CD4-positive, alpha-beta T cell treated with Interferon gamma for 1 hour (primary cell): ENCODE measurements around the gene KRTAP19-7.

Experiments
- DNase-seq: peaks from one replicate; pipeline ENCODE4 v3.0.0-alpha.2; 2020

Gene KRTAP19-7

GRCh38 chr21:30561264-30561895, at the start of gene KRTAP19-7:
TSS of gene KRTAP19-7 (minus strand) at chr21:30561314. CDS start at chr21:30561289, 25 bp downstream.
- DNase-seq, result no peak

GRCh38 chr21:30605968-30606367, 44.9 kb upstream of the KRTAP19-7 start:
- DNase-seq, result no peak

GRCh38 chr21:30600787-30601186, 39.7 kb upstream of the KRTAP19-7 start, which contains the start of gene KRTAP22-1:
TSS of gene KRTAP22-1 (plus strand) at chr21:30601087.
- DNase-seq, result no peak

GRCh38 chr21:30598802-30599201, 37.7 kb upstream of the KRTAP19-7 start, which contains the start of gene KRTAP6-2:
TSS of gene KRTAP6-2 (minus strand) at chr21:30598902. CDS start at chr21:30598874, 28 bp downstream.
- DNase-seq, result no peak

- no peak for DNase-seq
These were observed 31.0 kb upstream of the KRTAP19-7 start, which contains the start of gene KRTAP6-3 for GRCh38 chr21:30592140-30592539. TSS of gene KRTAP6-3 (plus strand) at chr21:30592440. CDS start at chr21:30592446, 6 bp downstream.

- DNase-seq, result no peak
These were observed 29.2 kb upstream of the KRTAP19-7 start, which contains the start of gene KRTAP22-2 for GRCh38 chr21:30590297-30590696. TSS of gene KRTAP22-2 (minus strand) at chr21:30590397.

GRCh38 chr21:30582870-30583269, 21.8 kb upstream of the KRTAP19-7 start:
- DNase-seq, result no peak

GRCh38 chr21:30580132-30580531, 19.0 kb upstream of the KRTAP19-7 start:
- DNase-seq, result no peak

- DNase-seq, result no peak
These were observed 18.2 kb upstream of the KRTAP19-7 start for GRCh38 chr21:30579346-30579745.

GRCh38 chr21:30577766-30578165, 16.7 kb upstream of the KRTAP19-7 start:
- DNase-seq, result no peak

- DNase-seq, result no peak
These were observed 6.5 kb upstream of the KRTAP19-7 start for GRCh38 chr21:30567617-30568016.

GRCh38 chr21:30563630-30564029, 2.5 kb upstream of the KRTAP19-7 start:
- no peak for DNase-seq

- DNase-seq, result no peak
These were observed 2.0 kb upstream of the KRTAP19-7 start for GRCh38 chr21:30563072-30563471.

- DNase-seq, result no peak
These were observed 843 bp upstream of the KRTAP19-7 start for GRCh38 chr21:30561957-30562356.

GRCh38 chr21:30555095-30555494, 6.0 kb downstream of the KRTAP19-7 start:
- no peak for DNase-seq

GRCh38 chr21:30552782-30553181, 8.3 kb downstream of the KRTAP19-7 start:
- no peak for DNase-seq

- DNase-seq, result no peak
These were observed 19.4 kb downstream of the KRTAP19-7 start, which contains the start of gene KRTAP19-6 for GRCh38 chr21:30541764-30542163. TSS of gene KRTAP19-6 (minus strand) at chr21:30541864. CDS start at chr21:30541833, 31 bp downstream.

- DNase-seq, result no peak
These were observed 42.2 kb downstream of the KRTAP19-7 start for GRCh38 chr21:30518876-30519275.

GRCh38 chr21:30515681-30516080, 45.4 kb downstream of the KRTAP19-7 start:
- no peak for DNase-seq
